Peyer's patch (tissue), 4 donors: ENCODE results near the gene TSGA10IP. TPM values are rescaled to one million over a fixed set of nuclear protein-coding genes. Genes with fewer than 3 reads are reported as not detected.
A peak's percentile ranks its signal among the peaks of the same experiment; 100 is the strongest.

Experiments used
- DNase-seq, 3 donors: peaks; one replicate each; pipeline ENCODE4 v3.0.0-alpha.2; 2017 to 2019
- H3K27ac ChIP-seq, 4 donors: fragments of 200-600 bp; sonication (generic); one replicate each; pipeline ENCODE4 v1.5.1; 2016 to 2019
- H3K27me3 ChIP-seq, 2 donors: fragments of 200-600 bp; sonication (generic); one replicate each; pipeline ENCODE4 v1.5.1; 2019
- H3K36me3 ChIP-seq, 3 donors: fragments of 200-600 bp; sonication (generic); one replicate each; pipeline ENCODE4 v1.5.1; 2016 to 2019
- H3K4me1 ChIP-seq, 4 donors: fragments of 200-600 bp; sonication (generic); one replicate each; pipeline ENCODE4 v1.5.1; 2016 to 2019
- H3K4me3 ChIP-seq, 4 donors: fragments of 200-600 bp; sonication (generic); 1 replicate in 3 of 4; 2 replicates in 1 of 4; pipeline ENCODE4 v1.5.1; 2016 to 2019; ENCODE audit warnings: mild to moderate bottlenecking in 1 of 4
- H3K9me3 ChIP-seq, 4 donors: fragments of 200-600 bp; sonication (generic); one replicate each; pipeline ENCODE4 v1.5.1; 2016 to 2019; ENCODE audit warnings: mild to moderate bottlenecking in 1 of 4
- CTCF ChIP-seq, 6 experiments: fragments of 450-650 bp in 4 of 6; fragments of 200-600 bp in 2 of 6; sonication (generic) in 1 of 6; IDR thresholded peaks; one replicate each; pipeline ENCODE4 v1.5.1; 2017 to 2019; ENCODE audit warnings: antibody characterized with exemption in 6 of 6, mild to moderate bottlenecking in 3 of 6, moderate library complexity in 1 of 6
- POLR2A ChIP-seq, 2 donors: fragments of 450-650 bp; IDR thresholded peaks; one replicate each; pipeline ENCODE4 v1.5.1; 2017; ENCODE audit warnings: antibody characterized with exemption in 2 of 2, mild to moderate bottlenecking in 2 of 2, moderate library complexity in 2 of 2
- total RNA-seq, 4 donors: library from RNA; depleted of rRNA; stranded (reverse); fragments of >200 nt; gene quantifications; one replicate each; pipeline ENCODE4 v1.1.0, GENCODE V29; 2016

TSGA10IP gene
- total RNA-seq, 4 donors from 2014 or later: not detected

GRCh38 chr11:65919141-65919572 is 26.1 kb upstream of the TSGA10IP start, which contains the start of gene DRAP1:
Gene DRAP1 (plus strand): TSS chr11:65919426. CDS start chr11:65919502, 76 bp downstream.
- peaks cover 2 to 48% (median 21%) of the 10 kb centered on the region in 4 donors for H3K4me1 ChIP-seq
- peaks cover 0 to 18% (median 0%) of the 10 kb centered on the region in 3 donors for H3K36me3 ChIP-seq
- H3K27me3 ChIP-seq: no peaks in the 10 kb centered on the region
- peak within 1 kb of the TSS; percentile 88 to 100 (median 95) for H3K27ac ChIP-seq
- peak; percentile 40 to 56 for TF ChIP-seq POLR2A (IDR thresholded peaks at IDR 0.05)
- TF ChIP-seq CTCF (IDR thresholded peaks at IDR 0.05): peak in 2 of 6 experiments; percentile 6 to 44
- H3K9me3 ChIP-seq: no peaks in the 10 kb centered on the region
- DNase-seq: peak; percentile 99 to 100 (median 99)
- peak within 1 kb of the TSS; percentile 94 to 99 (median 97) for H3K4me3 ChIP-seq

GRCh38 chr11:65919573-65920371 is 25.5 kb upstream of the TSGA10IP start:
- Histone ChIP-seq H3K4me3 (peak overlapping the region; percentile 94 to 99 (median 97)), H3K4me1 (peaks cover 2 to 48% (median 21%) of the 10 kb centered on the region in 4 donors), H3K9me3 (no peaks in the 10 kb centered on the region), H3K27ac (peak overlapping the region; percentile 83 to 98 (median 90)), H3K36me3 (peaks cover 0 to 18% (median 0%) of the 10 kb centered on the region in 3 donors), H3K27me3 (no peaks in the 10 kb centered on the region)
- DNase-seq: peak; percentile 63 to 74 (median 69)
- TF ChIP-seq CTCF (IDR thresholded peaks at IDR 0.05) (no peak), POLR2A (IDR thresholded peaks at IDR 0.05) (no peak)

DNA sequence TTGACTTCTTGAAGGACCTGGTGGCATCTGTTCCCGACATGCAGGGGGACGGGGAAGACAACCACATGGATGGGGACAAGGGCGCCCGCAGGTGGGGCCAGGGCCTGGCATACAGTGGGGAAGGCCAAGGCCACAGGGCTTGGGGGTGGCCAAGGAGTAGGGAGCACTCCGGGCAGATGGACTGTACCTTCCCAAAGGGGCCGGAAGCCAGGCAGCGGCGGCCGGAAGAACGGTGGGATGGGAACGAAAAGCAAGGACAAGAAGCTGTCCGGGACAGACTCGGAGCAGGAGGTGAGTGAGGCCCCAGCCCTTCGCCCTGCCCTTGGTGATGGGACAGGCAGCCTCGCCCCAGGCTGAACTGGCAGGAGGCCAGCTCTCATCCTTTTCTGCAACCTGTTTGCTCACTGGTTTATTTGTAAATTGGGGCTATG is 24.9 kb upstream of the TSGA10IP start:
- peak overlapping the region; percentile 94 to 99 (median 97) for H3K4me3 ChIP-seq
- H3K36me3 ChIP-seq: peaks cover 0 to 18% (median 0%) of the 10 kb centered on the region in 3 donors
- peaks cover 2 to 42% (median 21%) of the 10 kb centered on the region in 4 donors for H3K4me1 ChIP-seq
- TF ChIP-seq POLR2A (IDR thresholded peaks at IDR 0.05) (no peak), CTCF (IDR thresholded peaks at IDR 0.05) (no peak)
- no peak for DNase-seq
- H3K9me3 ChIP-seq: no peaks in the 10 kb centered on the region
- peak overlapping the region in 3 of 4 donors; percentile 15 to 98 (median 86) for H3K27ac ChIP-seq
- no peaks in the 10 kb centered on the region for H3K27me3 ChIP-seq

DNA sequence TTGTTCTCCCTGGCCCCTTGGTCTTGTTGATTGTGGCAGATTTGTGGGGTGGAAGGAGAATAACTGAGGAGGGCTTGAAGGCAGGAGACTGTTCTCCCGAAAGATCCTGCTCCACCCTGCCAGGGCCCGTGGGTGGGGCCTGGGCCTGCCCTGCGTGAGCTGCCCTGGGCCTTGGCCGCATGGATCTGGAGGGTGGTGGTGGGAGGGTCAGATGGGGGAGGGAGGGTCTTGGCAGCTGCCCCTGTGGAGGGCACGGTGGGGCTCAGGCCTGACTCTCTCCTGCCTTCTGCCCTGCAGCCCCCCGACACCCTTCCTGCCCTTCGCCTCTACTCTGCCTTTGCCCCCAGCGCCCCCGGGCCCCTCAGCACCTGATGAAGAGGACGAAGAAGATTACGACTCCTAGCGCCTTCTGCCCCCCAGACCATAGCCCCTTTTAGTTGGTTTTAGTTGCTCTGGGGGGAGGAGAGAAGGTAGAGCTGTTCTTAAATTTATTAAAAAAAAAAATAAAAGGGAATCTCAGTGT is 24.2 kb upstream of the TSGA10IP start:
- peaks cover 0 to 18% (median 0%) of the 10 kb centered on the region in 3 donors for H3K36me3 ChIP-seq
- no peaks in the 10 kb centered on the region for H3K9me3 ChIP-seq
- DNase-seq: no peak
- peaks cover 2 to 35% (median 21%) of the 10 kb centered on the region in 4 donors for H3K4me1 ChIP-seq
- H3K4me3 ChIP-seq: no peak overlapping the region
- no peak overlapping the region for H3K27ac ChIP-seq
- TF ChIP-seq CTCF (IDR thresholded peaks at IDR 0.05) (no peak), POLR2A (IDR thresholded peaks at IDR 0.05) (no peak)
- H3K27me3 ChIP-seq: no peaks in the 10 kb centered on the region

GRCh38 chr11:65921876-65922275 is 23.4 kb upstream of the TSGA10IP start:
- Histone ChIP-seq H3K27ac (no peak overlapping the region), H3K4me1 (peaks cover 2 to 27% (median 21%) of the 10 kb centered on the region in 4 donors), H3K27me3 (no peaks in the 10 kb centered on the region), H3K36me3 (peaks cover 0 to 18% (median 0%) of the 10 kb centered on the region in 3 donors), H3K4me3 (no peak overlapping the region), H3K9me3 (no peaks in the 10 kb centered on the region)
- no peak for DNase-seq
- TF ChIP-seq CTCF (IDR thresholded peaks at IDR 0.05) (no peak), POLR2A (IDR thresholded peaks at IDR 0.05) (no peak)
